ENCODE results near the gene ICE2.
A peak's percentile ranks its signal among the peaks of the same experiment; 100 is the strongest.

ICE2 gene

GRCh38 chr15:60496853-60497252 lies 17.9 kb upstream of the ICE2 start:
- no peak for DNase-seq (ENCODE audit: low spot score)

- DNase-seq (ENCODE audit: low spot score): no peak
Observed at GRCh38 chr15:60494108-60494507, 15.2 kb upstream of the ICE2 start.

GRCh38 chr15:60493166-60493565 lies 14.2 kb upstream of the ICE2 start:
- DNase-seq (ENCODE audit: low spot score): no peak

- no peak for DNase-seq (ENCODE audit: low spot score)
Observed at GRCh38 chr15:60486742-60487141, 7.8 kb upstream of the ICE2 start.

- DNase-seq (ENCODE audit: low spot score): no peak
Observed at GRCh38 chr15:60485365-60486055, 6.6 kb upstream of the ICE2 start.

GRCh38 chr15:60483042-60483441 lies 4.1 kb upstream of the ICE2 start:
- DNase-seq (ENCODE audit: low spot score): no peak

GRCh38 chr15:60480888-60481287 lies 1.9 kb upstream of the ICE2 start:
- no peak for DNase-seq (ENCODE audit: low spot score)

GRCh38 chr15:60480149-60480548 lies 1.2 kb upstream of the ICE2 start:
- peak; percentile 1 for DNase-seq (ENCODE audit: low spot score)

GRCh38 chr15:60479361-60480110 lies 594 bp upstream of the ICE2 start:
- DNase-seq (ENCODE audit: low spot score): peak; percentile 7

- peak; percentile 2 for DNase-seq (ENCODE audit: low spot score)
Observed at GRCh38 chr15:60477916-60478565, 901 bp downstream of the ICE2 start.

GRCh38 chr15:60477164-60477563 lies 1.8 kb downstream of the ICE2 start:
- DNase-seq (ENCODE audit: low spot score): no peak

GRCh38 chr15:60476713-60477112 lies 2.2 kb downstream of the ICE2 start:
- DNase-seq (ENCODE audit: low spot score): no peak

GRCh38 chr15:60473135-60473534 lies 5.8 kb downstream of the ICE2 start:
- no peak for DNase-seq (ENCODE audit: low spot score)

- no peak for DNase-seq (ENCODE audit: low spot score)
Observed at GRCh38 chr15:60471314-60471713, 7.6 kb downstream of the ICE2 start.

- DNase-seq (ENCODE audit: low spot score): no peak
Observed at GRCh38 chr15:60469893-60470641, 8.9 kb downstream of the ICE2 start.

GRCh38 chr15:60464836-60465630 lies 13.9 kb downstream of the ICE2 start:
- no peak for DNase-seq (ENCODE audit: low spot score)

GRCh38 chr15:60462027-60462426 lies 16.9 kb downstream of the ICE2 start:
- DNase-seq (ENCODE audit: low spot score): no peak

GRCh38 chr15:60460931-60461330 lies 18.0 kb downstream of the ICE2 start:
- DNase-seq (ENCODE audit: low spot score): no peak

- no peak for DNase-seq (ENCODE audit: low spot score)
Observed at GRCh38 chr15:60458721-60459120, 20.2 kb downstream of the ICE2 start.

GRCh38 chr15:60457985-60458384 lies 21.0 kb downstream of the ICE2 start:
- no peak for DNase-seq (ENCODE audit: low spot score)

- no peak for DNase-seq (ENCODE audit: low spot score)
Observed at GRCh38 chr15:60454824-60455223, 24.1 kb downstream of the ICE2 start.
